CD4-positive, alpha-beta T cell treated with Interferon gamma for 1 hour (primary cell): Measurements from ENCODE around the gene SP6.

Source experiments
- DNase-seq: peaks from one replicate; pipeline ENCODE4 v3.0.0-alpha.2; 2020

Gene SP6

DNA sequence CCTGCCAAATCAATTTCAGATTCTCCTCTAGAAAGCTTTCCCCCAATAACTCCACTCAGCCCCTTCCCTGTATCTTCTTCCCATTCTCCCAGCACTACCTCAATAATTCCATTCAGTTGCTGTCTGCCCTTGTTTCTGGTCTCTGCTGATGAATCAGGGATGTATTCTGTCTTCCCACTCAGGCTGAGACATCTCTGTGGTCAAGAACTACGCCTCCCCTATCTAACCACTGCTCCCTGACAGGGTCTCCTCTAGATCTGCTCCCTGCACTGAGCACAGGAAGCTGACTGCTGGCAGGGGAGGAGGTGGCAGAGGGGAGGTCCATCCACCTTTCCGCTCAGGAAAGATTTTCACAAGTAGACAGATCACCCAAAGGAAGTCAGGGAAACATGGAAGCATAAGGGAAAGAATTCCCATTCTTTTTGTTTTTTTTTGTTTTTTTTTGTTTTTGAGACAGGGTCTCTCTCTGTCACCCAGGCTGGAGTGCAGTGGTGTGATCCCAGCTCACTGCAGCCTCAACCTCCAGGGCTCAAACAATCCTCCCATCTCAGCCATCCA is 28.1 kb upstream of the SP6 start:
- DNase-seq = no peak

DNA sequence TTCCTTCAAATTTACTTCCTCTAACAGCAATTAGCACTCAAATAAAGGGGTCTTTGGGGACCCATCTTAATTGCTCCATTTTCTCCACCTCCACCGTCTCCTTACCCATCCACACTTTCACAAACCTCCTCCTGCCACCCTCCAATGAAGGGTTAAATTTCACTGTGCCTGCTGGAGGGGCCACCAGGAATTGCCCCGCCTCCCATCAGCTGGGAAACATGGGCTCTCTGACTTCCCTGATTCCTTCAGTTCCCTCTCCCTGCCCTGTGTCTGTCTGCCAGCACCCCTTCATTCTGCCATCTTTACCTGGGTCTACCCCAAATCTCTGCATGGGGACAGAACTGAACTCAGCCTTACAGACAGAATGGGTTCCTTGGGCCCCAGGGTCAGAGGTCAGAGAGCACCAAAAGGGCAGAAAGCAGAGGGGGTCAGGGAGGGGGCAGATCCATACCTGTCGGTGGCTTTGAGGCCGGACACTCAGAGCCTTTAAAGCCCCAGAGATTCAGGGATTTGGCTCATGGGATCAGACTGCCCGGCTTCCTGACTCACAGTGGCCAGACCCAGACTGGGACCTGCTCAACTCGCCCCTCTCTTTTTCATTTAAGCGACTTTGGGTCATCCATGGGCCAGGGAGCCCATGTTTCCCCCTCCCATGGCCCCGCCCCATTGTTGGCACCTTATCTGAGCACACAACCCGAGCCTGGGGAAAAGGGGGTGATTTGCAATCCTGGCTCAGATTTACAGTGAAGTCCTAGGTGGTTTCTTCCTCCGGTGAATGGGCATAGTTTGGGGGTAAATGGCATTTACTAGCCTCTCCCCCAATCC is 27.5 kb upstream of the SP6 start:
- no peak for DNase-seq

DNA sequence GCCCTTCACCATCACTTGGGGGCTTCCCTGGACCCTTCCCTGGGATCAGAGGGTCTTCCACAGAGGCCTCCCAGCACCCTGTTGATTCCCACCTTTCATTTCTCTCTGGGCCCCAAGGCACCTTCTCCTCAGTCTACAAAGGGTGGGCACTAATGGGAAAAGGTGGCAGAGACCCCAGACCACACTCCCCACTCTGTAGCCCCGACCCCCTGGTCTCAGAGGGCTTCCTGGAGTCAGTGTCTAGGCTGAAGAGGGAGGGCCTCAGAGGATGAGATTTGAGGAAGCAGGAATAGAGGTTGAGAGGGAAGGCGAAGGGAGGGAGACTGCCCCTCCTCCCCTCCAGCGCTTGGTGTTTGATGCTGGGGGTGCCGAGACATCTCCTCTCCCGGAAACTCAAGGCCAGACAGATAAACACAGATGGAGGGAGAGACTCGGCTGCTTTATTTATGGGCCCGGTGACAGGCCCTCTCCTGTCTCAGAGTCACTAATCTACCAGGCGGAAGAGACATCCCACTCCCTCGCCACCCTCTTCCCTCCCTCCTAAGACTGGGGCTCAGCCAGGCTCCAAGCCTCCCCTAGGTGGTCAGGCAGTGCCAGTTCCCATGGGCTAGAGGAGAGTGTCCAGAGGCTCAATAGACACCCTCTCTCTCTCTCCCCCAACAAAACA is 26.5 kb upstream of the SP6 start:
- DNase-seq = no peak

DNA sequence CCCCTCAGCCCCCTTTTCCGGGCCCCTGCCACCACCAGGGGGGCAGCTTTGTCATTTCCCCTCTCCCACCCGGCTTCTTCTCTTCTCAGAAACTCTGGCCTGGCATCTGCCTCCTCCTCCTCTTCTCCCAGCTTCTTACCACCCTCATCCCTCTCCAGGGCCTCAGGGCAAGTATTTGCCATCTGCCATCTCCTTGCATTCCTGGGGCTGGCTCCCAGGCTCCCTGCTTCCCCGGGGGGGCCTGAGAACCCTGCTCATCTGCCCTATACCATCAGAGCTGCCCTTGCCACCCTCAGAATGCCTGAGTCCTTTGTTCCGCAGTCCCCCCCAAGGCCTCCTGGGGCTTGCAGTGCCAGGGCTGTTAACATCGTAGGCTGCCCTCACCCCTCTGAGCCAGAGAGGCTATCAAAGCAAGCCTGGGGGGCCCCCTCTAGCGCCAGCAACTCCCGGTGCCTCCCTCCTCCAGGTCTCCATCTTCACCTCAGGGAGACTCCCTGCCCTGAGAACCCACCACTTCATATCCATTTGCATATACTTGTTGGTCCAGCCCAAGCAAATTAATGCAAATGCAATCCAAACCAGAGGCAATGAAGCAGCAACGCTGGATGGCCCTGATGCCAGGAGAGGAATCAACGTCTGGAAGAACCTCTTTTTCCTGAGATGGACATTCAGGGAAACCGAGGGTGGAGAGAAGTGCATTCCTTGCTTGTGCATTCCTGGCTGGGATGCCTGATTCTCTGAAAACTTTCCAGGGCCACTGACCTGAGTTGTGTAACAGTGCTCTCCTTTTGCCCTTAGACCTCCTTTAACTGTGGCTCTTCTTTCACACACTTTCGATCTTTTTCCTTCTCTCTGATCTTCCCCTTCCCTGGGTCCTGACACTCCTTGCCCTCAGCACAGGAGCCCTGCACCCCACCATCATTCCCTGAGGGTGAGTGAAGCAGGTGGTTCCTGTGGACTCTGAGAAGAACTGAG is 24.3 kb upstream of the SP6 start:
- no peak for DNase-seq

DNA sequence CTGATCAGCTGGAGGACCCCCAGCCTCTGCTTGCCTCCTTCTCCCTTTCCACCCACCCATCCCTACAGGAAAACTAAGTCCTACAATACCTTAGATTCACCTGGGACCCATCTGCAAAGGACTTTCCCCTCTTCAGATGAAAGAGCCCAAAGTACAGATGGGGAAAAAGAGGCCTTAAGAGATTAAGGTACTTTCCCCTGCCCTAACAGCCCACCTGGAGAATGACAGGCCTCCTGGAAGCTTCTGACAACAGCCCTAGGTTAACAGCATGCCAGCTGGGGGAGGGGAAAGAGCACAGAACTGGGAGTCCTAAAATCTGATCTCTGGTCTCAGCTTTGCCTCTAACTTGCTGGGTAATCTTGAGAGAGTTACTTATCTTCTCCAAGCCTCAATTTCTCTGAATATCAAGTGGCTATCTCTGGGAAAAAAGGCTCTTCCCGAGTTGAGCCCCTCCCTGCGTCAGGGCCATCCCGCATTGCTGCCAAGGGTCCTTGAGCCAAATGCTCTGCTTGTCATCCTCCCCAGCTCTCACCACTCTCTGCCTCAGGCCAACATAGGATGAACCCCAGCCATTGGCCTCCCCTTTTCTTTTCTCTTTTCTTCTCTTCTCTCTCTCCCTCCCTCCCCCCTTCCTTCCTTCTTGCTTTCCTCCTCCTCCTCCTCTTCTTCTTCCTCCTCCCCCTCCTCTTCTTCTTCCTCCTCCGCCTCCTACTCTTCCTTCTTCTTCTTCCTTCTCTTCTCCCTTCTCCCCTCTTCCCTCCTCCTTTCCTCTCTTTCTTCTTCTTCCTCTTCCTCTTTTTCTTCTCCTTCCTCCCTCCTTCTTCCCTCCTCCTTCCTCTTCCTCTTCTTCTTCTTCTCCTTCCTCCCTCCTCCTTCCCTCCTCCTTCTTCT is 22.5 kb upstream of the SP6 start:
- no peak for DNase-seq

DNA sequence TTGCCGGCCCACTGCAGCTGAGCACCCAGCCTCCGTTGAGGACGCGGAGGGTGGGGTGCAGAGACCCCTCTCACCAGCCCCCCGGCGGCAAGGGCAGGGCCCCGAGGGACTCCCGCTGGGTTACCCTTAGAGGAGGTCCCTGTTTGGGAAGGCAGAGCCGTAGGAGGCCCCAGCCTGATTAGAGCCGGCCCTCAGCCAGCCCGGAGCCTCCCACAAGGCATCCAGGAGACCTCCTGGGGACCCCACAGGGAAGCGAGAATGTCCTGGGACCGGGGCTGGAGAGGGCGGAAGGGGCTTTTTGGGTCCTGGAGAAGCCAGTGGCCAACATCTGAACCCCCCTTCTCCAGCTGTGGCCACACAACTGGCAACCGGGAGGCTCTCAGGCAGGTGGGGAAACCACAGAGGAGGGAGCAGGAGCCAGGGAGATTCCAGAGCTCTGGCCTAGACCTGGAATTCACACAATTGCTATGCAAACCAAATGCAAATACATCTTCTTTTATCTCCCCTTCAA is 21.7 kb upstream of the SP6 start:
- DNase-seq = no peak

DNA sequence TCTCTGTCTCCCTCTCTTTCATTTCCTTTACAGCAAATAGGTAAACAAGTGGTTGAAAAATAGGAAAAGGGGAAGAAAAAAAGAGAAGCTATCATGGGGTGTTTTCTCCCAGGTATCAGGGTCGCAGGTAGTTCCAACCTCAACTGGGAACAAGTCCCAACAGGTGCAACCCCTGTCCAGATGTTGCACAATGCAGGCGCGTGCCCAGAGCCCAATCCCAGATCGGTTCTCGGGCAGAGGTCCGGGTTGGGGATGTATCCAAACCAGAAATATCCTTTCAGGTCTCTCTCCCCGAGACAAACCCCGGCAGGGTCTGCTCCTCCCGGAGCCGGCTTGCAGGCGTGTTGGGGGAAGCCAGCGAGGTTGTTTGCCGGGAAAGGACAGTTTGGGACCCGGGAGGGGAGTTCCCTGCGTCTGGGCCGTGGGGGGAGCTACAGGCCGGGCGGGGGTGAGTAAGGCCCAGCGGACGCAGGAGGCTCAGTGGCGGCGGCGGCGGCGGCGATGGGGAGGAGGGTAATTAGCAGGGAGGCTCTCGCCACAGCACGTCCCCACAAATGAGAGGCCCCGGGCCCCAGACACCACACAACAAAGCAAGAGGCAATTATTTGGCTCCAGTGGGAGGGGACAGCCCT is 21.2 kb upstream of the SP6 start:
- no peak for DNase-seq

DNA sequence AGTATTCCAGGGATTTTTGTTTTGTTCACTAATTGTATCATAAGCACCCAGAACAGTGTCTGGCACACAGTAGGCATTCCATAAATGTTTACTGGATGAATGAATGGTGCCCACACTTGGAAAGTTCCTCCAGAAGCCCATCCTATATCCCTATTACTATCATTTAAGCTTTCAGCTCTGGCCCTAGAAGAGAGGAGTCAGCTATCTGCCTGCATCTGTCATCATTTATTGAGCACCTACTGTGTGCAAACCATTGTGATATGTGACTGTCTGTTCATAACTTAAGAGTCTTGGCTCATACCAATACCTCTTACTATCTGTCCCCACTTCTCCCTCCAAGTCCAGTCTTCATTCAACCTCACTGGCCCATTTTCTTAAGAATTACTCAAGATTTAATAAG is 20.1 kb upstream of the SP6 start:
- DNase-seq = no peak

DNA sequence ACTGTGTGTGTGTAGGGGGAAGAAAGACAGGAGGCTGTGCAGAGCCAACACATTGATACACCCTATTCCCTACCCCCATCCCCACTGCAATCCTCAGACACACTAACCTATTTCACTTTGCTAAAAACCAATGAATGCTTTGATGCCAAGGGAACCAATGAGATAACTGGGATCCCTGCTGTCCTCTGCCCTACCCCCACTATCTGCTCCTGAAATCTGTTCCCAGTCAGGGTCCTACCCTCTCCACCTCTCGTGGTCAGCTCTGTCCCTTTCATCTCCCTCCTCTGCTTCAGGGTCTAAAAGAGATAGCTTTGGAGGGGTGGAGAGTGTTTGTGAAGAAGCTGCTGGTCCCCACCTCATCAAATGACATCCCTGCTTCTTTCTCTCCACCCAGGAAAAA is 19.1 kb upstream of the SP6 start:
- no peak for DNase-seq

DNA sequence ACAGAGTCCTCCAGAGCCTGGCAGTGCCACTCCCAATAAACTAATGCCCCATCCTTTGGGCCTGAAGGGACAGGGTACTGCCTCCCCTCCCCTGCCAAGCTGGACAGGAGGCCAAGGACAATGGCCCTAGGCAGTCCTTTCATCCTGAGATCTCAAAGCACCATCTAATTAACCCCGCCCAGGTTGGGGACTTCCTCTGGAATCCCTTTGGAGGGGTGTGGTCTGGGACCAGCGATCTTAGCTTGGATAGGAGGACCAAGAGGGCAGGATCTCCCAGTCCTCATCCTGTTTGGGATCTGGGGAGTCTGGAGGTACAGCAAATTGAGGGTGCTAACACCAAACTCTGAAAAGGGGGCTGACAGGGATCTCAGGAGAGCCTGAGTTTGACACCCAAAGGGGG is 18.2 kb upstream of the SP6 start:
- DNase-seq = no peak

DNA sequence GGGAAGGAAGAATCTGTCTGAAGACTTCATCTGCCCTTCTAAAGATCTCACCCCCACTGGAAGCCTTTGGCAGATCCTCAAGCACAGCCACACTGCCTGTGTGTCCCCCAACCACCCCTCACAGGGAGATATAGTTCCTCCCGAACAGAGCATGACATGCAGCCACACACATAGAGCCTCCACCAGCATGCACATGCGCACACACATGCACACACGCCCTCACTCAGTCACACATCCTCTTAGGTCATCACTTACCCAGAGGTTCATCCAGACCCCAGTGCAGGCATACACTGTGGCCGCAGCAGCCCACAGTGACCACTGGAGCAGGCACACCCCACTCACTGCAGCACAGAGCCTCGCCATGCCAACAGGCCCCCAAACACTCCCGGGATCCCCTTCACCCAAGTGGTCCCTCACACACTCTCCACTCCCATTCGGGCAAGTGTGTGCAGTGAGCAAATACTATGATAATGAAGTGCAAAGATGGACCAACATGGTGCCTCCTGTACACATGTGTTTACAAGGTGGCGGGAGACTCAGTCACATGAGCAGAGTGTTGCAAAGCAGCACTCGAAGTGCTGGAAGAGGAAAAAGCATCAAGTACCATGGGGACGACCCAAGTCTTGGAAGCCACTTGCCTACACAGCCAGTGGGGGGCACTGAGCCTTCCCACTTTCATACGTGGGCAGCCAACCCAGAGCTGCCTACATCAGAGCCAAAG is 17.0 kb upstream of the SP6 start:
- DNase-seq = no peak

DNA sequence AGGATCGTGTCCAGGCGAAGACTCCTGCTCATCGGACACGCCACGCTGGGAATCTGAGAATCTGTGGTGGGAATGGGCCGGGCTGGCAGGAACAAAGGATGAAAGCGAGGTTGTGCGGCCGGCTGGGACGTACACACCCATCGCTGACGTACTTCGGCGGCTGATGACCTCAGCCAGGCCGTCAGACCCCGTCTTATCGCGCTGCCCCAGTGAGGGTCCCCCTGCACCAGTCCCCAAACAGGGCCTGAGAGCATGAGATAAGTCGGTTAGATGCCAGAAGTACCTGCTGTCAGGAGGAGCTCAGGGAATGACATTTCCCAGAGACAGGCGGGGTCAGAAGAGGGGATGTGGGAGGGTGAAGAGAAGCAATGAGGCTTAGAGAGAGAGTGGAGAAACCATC is 16.0 kb upstream of the SP6 start:
- DNase-seq = no peak

DNA sequence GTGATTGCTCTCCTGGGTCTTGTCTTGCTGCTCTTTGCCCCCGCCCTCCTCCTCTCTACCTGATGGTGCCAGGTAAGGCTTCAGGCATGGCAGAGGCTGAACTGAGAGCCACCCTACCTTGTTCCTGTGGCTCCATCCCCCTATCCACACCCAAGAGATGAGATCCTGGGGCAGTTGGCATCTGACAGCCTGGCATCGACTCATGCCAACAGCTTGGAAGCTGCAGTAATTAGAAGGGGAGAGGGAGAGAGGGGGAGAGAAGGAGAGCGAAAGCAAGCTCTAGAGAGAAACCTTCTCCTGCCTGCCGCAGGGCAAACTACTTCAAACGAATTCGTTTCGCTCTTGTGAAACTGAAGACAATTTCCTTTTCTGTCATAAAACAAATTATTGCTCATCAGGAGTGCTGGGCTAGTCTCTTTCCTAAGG is 13.8 kb upstream of the SP6 start:
- DNase-seq = no peak

DNA sequence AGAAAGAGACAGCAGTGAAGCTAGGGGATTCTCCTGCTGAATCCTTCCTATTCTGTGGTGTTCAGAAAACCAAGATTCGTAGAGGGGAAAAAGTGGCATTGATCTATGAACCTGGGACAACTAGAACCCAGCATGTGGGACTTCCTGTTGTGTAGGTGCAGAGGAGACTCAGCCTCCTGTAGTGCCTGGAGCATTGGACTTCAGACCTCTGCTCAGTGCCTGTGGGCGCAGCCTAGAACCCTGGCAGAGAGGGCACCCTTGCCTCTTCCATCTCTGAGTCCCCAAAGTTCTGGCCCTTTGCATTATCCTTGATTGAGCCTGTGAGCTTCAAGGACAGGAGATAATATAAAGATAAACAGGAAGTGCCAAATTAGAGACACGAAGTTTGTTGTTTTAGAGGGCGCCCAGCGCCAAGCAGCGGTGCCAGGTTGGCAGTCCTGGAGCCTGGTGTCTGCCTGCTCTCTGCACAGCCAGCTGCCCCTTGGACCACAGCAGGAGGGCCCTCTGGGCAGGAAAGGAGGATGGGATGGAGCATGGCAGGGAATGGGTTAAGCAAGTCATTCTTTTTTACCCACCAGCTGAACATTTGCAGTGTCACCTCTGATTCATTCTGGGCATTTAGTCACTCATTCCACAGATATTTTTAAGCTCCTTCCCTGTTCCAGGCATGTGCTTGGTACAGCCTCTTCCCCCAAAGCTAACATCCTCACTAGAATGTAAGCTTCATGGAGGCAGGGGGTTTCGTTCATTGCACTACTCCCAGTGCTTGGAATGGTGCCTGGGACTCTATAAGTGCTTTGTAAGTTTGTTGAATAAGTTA is 11.9 kb upstream of the SP6 start:
- DNase-seq = no peak

DNA sequence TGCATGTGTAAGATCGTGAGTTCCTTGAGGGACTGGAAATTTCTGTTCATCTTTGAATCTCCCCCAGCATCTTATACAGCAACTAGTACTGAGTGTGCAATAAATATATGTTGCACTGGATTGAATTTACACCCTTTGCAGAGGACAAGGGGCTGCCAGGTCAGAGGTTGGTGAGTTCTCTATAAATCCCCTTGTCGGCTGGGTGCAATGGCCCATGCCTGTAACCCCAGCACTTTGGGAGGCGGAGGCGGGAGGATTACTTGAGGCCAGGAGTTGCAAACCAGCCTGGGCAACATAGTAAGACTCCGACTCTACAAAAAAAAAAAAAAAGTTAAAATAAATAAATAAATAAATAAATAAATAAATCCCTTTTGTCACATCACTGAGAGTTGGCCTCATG is 9.4 kb upstream of the SP6 start:
- DNase-seq = no peak

DNA sequence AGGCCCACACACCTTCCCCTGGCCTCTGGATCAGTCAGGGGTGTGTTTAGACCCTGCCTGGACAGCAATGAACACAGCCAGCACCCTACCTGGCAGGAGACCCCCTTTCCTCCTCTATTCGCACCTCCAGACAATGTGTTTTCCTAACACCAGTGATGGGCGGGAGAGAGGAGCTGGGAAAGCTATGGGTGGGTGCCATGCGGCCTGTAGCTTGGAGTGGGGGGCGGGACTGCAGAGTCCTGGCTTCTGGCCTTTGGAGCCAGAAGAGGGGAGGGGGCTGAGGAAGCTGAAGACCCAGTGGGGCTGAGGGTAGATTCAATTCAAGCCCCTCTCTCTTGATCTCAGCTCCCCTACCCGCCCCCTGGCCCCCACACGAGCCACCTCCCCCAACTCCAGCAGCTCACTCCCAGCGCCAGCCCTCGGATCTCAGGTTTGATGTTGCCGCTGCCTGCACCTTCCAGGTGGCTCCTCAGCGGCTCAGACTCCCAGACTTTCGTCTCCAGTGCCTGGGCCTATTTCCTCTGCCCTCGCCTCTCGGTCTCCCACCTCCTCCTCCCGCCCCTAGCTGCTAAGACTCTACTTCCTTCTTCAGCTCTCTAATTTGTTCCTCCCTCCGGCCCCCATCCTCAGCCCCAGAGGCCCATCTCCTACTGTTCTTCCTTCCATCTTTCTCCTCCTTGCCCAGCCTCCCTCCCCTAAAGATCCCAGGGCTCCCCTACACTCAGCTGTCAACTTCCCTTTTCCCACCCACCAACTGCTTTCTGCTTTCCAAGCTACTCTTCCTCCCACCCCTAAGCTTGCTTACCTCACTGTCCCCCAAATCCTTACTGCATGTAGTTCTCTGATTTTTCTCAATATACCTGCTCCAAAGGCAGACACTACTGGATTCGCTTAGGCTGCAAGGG is 6.8 kb upstream of the SP6 start:
- no peak for DNase-seq

DNA sequence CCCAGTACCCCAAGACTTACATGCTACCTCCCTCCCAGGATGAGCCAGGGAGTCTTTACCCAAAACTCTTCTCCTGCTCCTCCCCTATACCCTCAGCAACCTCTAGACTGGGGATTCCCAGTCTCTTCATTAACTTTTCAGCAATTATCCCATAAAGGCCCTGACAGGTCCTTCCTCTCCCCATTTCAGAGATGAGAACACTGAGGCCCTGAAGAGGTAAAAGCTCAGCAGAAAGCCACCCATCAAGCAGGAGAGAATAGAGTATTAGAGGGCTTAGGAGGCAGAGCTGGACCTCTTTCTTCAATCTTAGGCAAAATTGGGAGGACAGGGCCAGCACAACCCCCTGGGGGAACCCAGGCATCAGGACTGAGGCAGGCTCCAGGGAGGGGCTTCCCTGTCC is 5.9 kb upstream of the SP6 start:
- no peak for DNase-seq

DNA sequence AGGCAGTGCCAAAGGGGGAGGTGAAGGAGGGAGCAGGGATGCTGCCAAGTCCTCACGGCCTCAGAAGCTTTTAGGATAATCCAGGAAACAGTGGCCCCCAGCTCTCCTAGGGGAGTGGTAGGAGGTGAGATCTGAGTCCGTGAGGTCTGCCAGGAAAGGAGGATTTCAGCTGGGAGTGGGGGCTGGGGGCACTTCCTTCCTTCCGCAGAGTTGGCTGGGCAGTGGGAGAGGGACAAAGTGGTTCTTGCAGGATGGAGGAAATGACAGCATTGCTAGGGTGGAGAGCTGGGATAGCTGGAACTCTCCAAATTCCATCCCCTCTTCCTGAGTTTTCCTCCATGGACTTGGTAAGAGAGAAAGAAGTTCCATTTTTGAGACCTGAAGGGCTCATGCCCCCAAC is 4.8 kb upstream of the SP6 start:
- no peak for DNase-seq

DNA sequence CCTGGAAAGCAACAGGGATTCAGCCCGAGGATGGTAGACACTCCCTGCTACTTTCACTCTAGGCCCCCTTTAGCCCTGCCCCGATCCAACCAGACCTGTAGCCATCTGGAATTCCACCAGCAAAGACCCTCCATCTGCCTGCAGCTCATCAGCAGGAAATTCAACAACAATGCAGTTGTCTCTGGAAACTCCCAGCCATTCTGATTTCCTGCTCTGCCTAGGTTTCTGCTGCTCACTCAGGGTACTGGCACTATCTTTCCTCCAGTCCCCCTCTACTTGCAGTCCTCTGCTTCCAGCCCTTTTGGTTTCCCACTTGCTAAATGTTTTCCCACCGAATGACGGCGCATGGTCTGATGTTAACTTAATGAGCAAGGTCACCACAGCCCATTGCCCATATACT is 2.7 kb upstream of the SP6 start:
- no peak for DNase-seq
